Neural cell (in vitro differentiated cells): ENCODE measurements around the gene PRMT6.

Experiments used
- EP300 ChIP-seq: fragments of 450-650 bp; conservative IDR thresholded peaks from 2 replicates; pipeline ENCODE4 v1.6.1; 2014; ENCODE audit warnings: antibody characterized with exemption, mild to moderate bottlenecking, moderate library complexity; ENCODE audit not compliant: poor library complexity, severe bottlenecking
- EZH2 ChIP-seq: fragments of 200-600, 300-800 bp; shearing (Covaris generic), sonication (generic); IDR thresholded peaks from 2 replicates; pipeline ENCODE4 v1.6.1; 2014; ENCODE audit warnings: antibody characterized with exemption, low read length, borderline replicate concordance, mild to moderate bottlenecking; ENCODE audit not compliant: insufficient read depth, poor library complexity, severe bottlenecking
- MXI1 ChIP-seq: fragments of 450-650 bp; conservative IDR thresholded peaks from 2 replicates; pipeline ENCODE4 v1.6.1; 2014; ENCODE audit warnings: antibody characterized with exemption, mild to moderate bottlenecking; ENCODE audit not compliant: poor library complexity, severe bottlenecking
- POLR2AphosphoS5 ChIP-seq: IDR thresholded peaks from 2 replicates; pipeline ENCODE4 v1.6.1; 2012
- RAD21 ChIP-seq: fragments of 450-650 bp; conservative IDR thresholded peaks from 2 replicates; pipeline ENCODE4 v1.6.1; 2014; ENCODE audit warnings: antibody characterized with exemption, mild to moderate bottlenecking, moderate library complexity
- SMC3 ChIP-seq: fragments of 450-650 bp; conservative IDR thresholded peaks from 2 replicates; pipeline ENCODE4 v1.6.1; 2014; ENCODE audit warnings: antibody characterized with exemption, mild to moderate bottlenecking, moderate library complexity; ENCODE audit not compliant: poor library complexity
- TAF1 ChIP-seq: IDR thresholded peaks from 2 replicates; pipeline ENCODE4 v1.6.1; 2012; ENCODE audit warnings: low read depth
- TF ChIP-seq, protein P1 (sequence below): fragments of 450-650 bp; IDR thresholded peaks from 2 replicates; pipeline ENCODE4 v1.5.1; 2014; ENCODE audit warnings: antibody characterized with exemption, mild to moderate bottlenecking, moderate library complexity; ENCODE audit not compliant: poor library complexity, severe bottlenecking

DNA sequence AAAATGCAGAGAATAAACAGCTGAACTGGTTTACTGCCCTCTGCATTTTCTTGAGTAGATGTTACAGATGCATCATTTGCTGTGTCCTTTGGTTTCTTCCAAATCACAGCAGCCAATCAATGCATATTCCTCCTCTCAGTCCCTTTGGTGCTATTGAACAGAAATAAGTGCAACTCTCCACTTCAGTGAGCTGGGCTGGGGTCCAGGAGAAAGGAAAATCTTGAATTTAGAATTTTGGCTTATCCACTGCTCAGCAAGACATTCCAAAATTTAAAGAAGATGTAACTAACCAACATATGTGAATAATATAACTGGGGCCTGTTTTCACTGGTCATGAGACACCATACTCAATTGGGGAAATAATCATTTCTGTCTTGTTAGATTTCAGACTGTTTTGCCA is 39.2 kb downstream of the PRMT6 start:
- TF ChIP-seq, protein P1, sequence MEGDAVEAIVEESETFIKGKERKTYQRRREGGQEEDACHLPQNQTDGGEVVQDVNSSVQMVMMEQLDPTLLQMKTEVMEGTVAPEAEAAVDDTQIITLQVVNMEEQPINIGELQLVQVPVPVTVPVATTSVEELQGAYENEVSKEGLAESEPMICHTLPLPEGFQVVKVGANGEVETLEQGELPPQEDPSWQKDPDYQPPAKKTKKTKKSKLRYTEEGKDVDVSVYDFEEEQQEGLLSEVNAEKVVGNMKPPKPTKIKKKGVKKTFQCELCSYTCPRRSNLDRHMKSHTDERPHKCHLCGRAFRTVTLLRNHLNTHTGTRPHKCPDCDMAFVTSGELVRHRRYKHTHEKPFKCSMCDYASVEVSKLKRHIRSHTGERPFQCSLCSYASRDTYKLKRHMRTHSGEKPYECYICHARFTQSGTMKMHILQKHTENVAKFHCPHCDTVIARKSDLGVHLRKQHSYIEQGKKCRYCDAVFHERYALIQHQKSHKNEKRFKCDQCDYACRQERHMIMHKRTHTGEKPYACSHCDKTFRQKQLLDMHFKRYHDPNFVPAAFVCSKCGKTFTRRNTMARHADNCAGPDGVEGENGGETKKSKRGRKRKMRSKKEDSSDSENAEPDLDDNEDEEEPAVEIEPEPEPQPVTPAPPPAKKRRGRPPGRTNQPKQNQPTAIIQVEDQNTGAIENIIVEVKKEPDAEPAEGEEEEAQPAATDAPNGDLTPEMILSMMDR = no peak
- TF ChIP-seq EZH2 = no peak
- no peak for TF ChIP-seq RAD21
- TF ChIP-seq SMC3 = no peak
- TF ChIP-seq POLR2AphosphoS5 = no peak
- no peak for TF ChIP-seq EP300
- TF ChIP-seq TAF1 = no peak
- no peak for TF ChIP-seq MXI1
